Mesothelial cell of epicardium (in vitro differentiated cells): Measurements from ENCODE around the gene FAM161B. TPM values are rescaled to one million over a fixed set of nuclear protein-coding genes. Genes with fewer than 3 reads are reported as not detected.

Experiments
- DNase-seq, 2 experiments: peaks; one replicate each; pipeline ENCODE4 v3.0.0; 2021; ENCODE audit warnings: low spot score in 2 of 2; ENCODE audit not compliant: unreplicated experiment in 2 of 2
- H3K27ac Mint-ChIP-seq: 2 replicates; pipeline ENCODE4 v1.8.0; 2021; ENCODE audit warnings: mixed read lengths
- H3K27me3 Mint-ChIP-seq: 2 replicates; pipeline ENCODE4 v1.8.0; 2021; ENCODE audit warnings: low read depth, mixed read lengths
- H3K36me3 Mint-ChIP-seq: 2 replicates; pipeline ENCODE4 v1.8.0; 2021; ENCODE audit warnings: mixed read lengths
- H3K4me1 Mint-ChIP-seq: 2 replicates; pipeline ENCODE4 v1.8.0; 2021; ENCODE audit warnings: mixed read lengths
- H3K4me3 Mint-ChIP-seq: 2 replicates; pipeline ENCODE4 v1.8.0; 2021; ENCODE audit warnings: mild to moderate bottlenecking, moderate library complexity, mixed read lengths
- H3K9me3 Mint-ChIP-seq: 2 replicates; pipeline ENCODE4 v1.8.0; 2021; ENCODE audit warnings: mixed read lengths
- CTCF ChIP-seq: fragments of 200-600 bp; sonication (generic); IDR thresholded peaks from one replicate; pipeline ENCODE4 v1.5.0; 2021; ENCODE audit warnings: antibody characterized with exemption; ENCODE audit not compliant: unreplicated experiment
- total RNA-seq: library from RNA; stranded (reverse); gene quantifications from 3 replicates; pipeline ENCODE4 v1.2.1, GENCODE V29; 2021

FAM161B gene
- total RNA-seq, 1 donor from 2014 or later: 5.3 TPM

GRCh38 chr14:73976125-73976524 is 26.2 kb upstream of the FAM161B start:
- H3K27ac Mint-ChIP-seq: no peak overlapping the region
- no peaks in the 10 kb centered on the region for H3K4me1 Mint-ChIP-seq
- no peaks in the 10 kb centered on the region for H3K27me3 Mint-ChIP-seq
- no peak for TF ChIP-seq CTCF
- no peaks in the 10 kb centered on the region for H3K9me3 Mint-ChIP-seq
- DNase-seq: no peak
- no peak overlapping the region for H3K4me3 Mint-ChIP-seq
- H3K36me3 Mint-ChIP-seq: peaks cover 8% of the 10 kb centered on the region

- Mint-ChIP-seq H3K36me3 (peaks cover 12% of the 10 kb centered on the region), H3K4me3 (no peak overlapping the region), H3K9me3 (no peaks in the 10 kb centered on the region), H3K27me3 (no peaks in the 10 kb centered on the region), H3K27ac (no peak overlapping the region), H3K4me1 (no peaks in the 10 kb centered on the region)
- no peak for TF ChIP-seq CTCF
- no peak for DNase-seq
These were observed 23.6 kb upstream of the FAM161B start for GRCh38 chr14:73973497-73973896.

GRCh38 chr14:73968885-73969284 is 19.0 kb upstream of the FAM161B start:
- H3K4me3 Mint-ChIP-seq: no peak overlapping the region
- no peak for DNase-seq
- TF ChIP-seq CTCF: no peak
- no peaks in the 10 kb centered on the region for H3K9me3 Mint-ChIP-seq
- H3K27ac Mint-ChIP-seq: no peak overlapping the region
- peaks cover 12% of the 10 kb centered on the region for H3K36me3 Mint-ChIP-seq
- no peaks in the 10 kb centered on the region for H3K4me1 Mint-ChIP-seq
- no peaks in the 10 kb centered on the region for H3K27me3 Mint-ChIP-seq

GRCh38 chr14:73965216-73965615 is 15.3 kb upstream of the FAM161B start:
- H3K4me1 Mint-ChIP-seq: no peaks in the 10 kb centered on the region
- peaks cover 27% of the 10 kb centered on the region for H3K36me3 Mint-ChIP-seq
- H3K4me3 Mint-ChIP-seq: no peak overlapping the region
- no peak for TF ChIP-seq CTCF
- no peaks in the 10 kb centered on the region for H3K9me3 Mint-ChIP-seq
- DNase-seq: no peak
- H3K27ac Mint-ChIP-seq: no peak overlapping the region
- H3K27me3 Mint-ChIP-seq: no peaks in the 10 kb centered on the region

GRCh38 chr14:73961192-73961591 is 11.3 kb upstream of the FAM161B start:
- TF ChIP-seq CTCF: no peak
- H3K36me3 Mint-ChIP-seq: peaks cover 29% of the 10 kb centered on the region

GRCh38 chr14:73958591-73958990 is 8.7 kb upstream of the FAM161B start:
- Mint-ChIP-seq H3K27ac (no peak overlapping the region), H3K36me3 (peaks cover 38% of the 10 kb centered on the region)

More at GRCh38 chr14:73961192-73961591, 11.3 kb upstream of the FAM161B start:
- no peak overlapping the region for H3K27ac Mint-ChIP-seq
- H3K4me1 Mint-ChIP-seq: no peaks in the 10 kb centered on the region
- H3K4me3 Mint-ChIP-seq: no peak overlapping the region
- no peak for DNase-seq
- H3K27me3 Mint-ChIP-seq: no peaks in the 10 kb centered on the region
- H3K9me3 Mint-ChIP-seq: no peaks in the 10 kb centered on the region

More at GRCh38 chr14:73958591-73958990, 8.7 kb upstream of the FAM161B start:
- no peak overlapping the region for H3K4me3 Mint-ChIP-seq
- H3K9me3 Mint-ChIP-seq: no peaks in the 10 kb centered on the region
- H3K4me1 Mint-ChIP-seq: no peaks in the 10 kb centered on the region
- DNase-seq: no peak
- TF ChIP-seq CTCF: no peak
- H3K27me3 Mint-ChIP-seq: no peaks in the 10 kb centered on the region
